Activated naive CD4-positive, alpha-beta T cell treated with anti-CD3 and anti-CD28 coated beads, Interleukin-2, amount 10 ng/mL, durations not matched to agents 7 days and 5 days (primary cell): ENCODE measurements around the gene PSMA5.
"Not testable (repeated sequence)": the region's sequence is repeated elsewhere in the genome, so short reads cannot be mapped to it uniquely, and the experiment has no call there.

ENCODE experiments used
- CTCF ChIA-PET: fragments of 350-600 bp; sonication (Branson Sonifier 250); formaldehyde crosslinking; loops from one replicate; lab custom pipeline; 2021; ENCODE audit warnings: antibody characterized with exemption; lab: Charles Lee
- DNase-seq: peaks from one replicate; pipeline ENCODE4 v3.0.0-alpha.2; 2020
- H3K27ac Mint-ChIP-seq: one replicate; pipeline ENCODE4 v1.8.0; 2021; ENCODE audit warnings: mild to moderate bottlenecking, moderate library complexity, mixed read lengths
- H3K27me3 Mint-ChIP-seq: one replicate; pipeline ENCODE4 v1.8.0; 2021; ENCODE audit warnings: mild to moderate bottlenecking, mixed read lengths
- H3K36me3 Mint-ChIP-seq: one replicate; pipeline ENCODE4 v1.8.0; 2021; ENCODE audit warnings: mixed read lengths
- H3K4me1 Mint-ChIP-seq: one replicate; pipeline ENCODE4 v1.8.0; 2021; ENCODE audit warnings: mixed read lengths
- H3K4me3 Mint-ChIP-seq: one replicate; pipeline ENCODE4 v1.8.0; 2021; ENCODE audit warnings: mild to moderate bottlenecking, moderate library complexity, mixed read lengths
- H3K9me3 Mint-ChIP-seq: one replicate; pipeline ENCODE4 v1.8.0; 2021; ENCODE audit warnings: mixed read lengths

PSMA5 gene

GRCh38 chr1:109426281-109427170 is at the start of gene PSMA5:
Gene PSMA5 (minus strand): TSS chr1:109426448. CDS start chr1:109426330, 118 bp downstream.
- H3K9me3 Mint-ChIP-seq = no peaks in the 10 kb centered on the region
- peaks cover 21% of the 10 kb centered on the region for H3K36me3 Mint-ChIP-seq
- H3K27ac Mint-ChIP-seq = peak within 1 kb of the TSS; percentile 97
- peak; percentile 98 for DNase-seq
- H3K4me3 Mint-ChIP-seq = peak within 1 kb of the TSS; percentile 93
- CTCF ChIA-PET = interaction anchor here (1.2 to 2.8 kb wide), 6 partner anchors 26 to 106 kb away, joined by 3 to 16 read pairs (median 4); no protein-coding TSS in a partner anchor
- H3K4me1 Mint-ChIP-seq = peaks cover 40% of the 10 kb centered on the region
- no peaks in the 10 kb centered on the region for H3K27me3 Mint-ChIP-seq

GRCh38 chr1:109475261-109475660 is 49.0 kb upstream of the PSMA5 start:
- H3K27me3 Mint-ChIP-seq = peaks cover 88% of the 10 kb centered on the region
- CTCF ChIA-PET = no interaction called here

GRCh38 chr1:109474697-109475096 is 48.4 kb upstream of the PSMA5 start:
- Mint-ChIP-seq H3K27ac (no peak overlapping the region), H3K36me3 (no peaks in the 10 kb centered on the region), H3K4me1 (peaks cover 3% of the 10 kb centered on the region), H3K4me3 (no peak overlapping the region), H3K9me3 (no peaks in the 10 kb centered on the region), H3K27me3 (peaks cover 88% of the 10 kb centered on the region)
- no peak for DNase-seq
- CTCF ChIA-PET = no interaction called here

More at GRCh38 chr1:109475261-109475660, 49.0 kb upstream of the PSMA5 start:
- no peaks in the 10 kb centered on the region for H3K9me3 Mint-ChIP-seq
- no peak overlapping the region for H3K4me3 Mint-ChIP-seq
- H3K36me3 Mint-ChIP-seq = no peaks in the 10 kb centered on the region
- H3K27ac Mint-ChIP-seq = no peak overlapping the region
- peaks cover 3% of the 10 kb centered on the region for H3K4me1 Mint-ChIP-seq
- DNase-seq = no peak

- peaks cover 91% of the 10 kb centered on the region for H3K27me3 Mint-ChIP-seq
- H3K4me1 Mint-ChIP-seq, DNase-seq, H3K4me3 Mint-ChIP-seq, H3K27ac Mint-ChIP-seq, H3K9me3 Mint-ChIP-seq, H3K36me3 Mint-ChIP-seq: not testable (repeated sequence)
- CTCF ChIA-PET = interaction anchor here (1.1 kb wide), 1 partner anchor 9 kb away, joined by 3 read pairs; no protein-coding TSS in a partner anchor
Measured at GRCh38 chr1:109473284-109474057, 47.2 kb upstream of the PSMA5 start.

- Mint-ChIP-seq H3K27me3 (peaks cover 92% of the 10 kb centered on the region), H3K27ac (no peak overlapping the region), H3K9me3 (no peaks in the 10 kb centered on the region), H3K36me3 (no peaks in the 10 kb centered on the region), H3K4me3 (no peak overlapping the region), H3K4me1 (peaks cover 4% of the 10 kb centered on the region)
- CTCF ChIA-PET = no interaction called here
- DNase-seq = no peak
Measured at GRCh38 chr1:109472779-109473178, 46.5 kb upstream of the PSMA5 start.

GRCh38 chr1:109470245-109470644 is 44.0 kb upstream of the PSMA5 start:
- DNase-seq = no peak
- H3K27me3 Mint-ChIP-seq = peaks cover 96% of the 10 kb centered on the region
- no peaks in the 10 kb centered on the region for H3K9me3 Mint-ChIP-seq
- H3K36me3 Mint-ChIP-seq = no peaks in the 10 kb centered on the region
- no peak overlapping the region for H3K4me3 Mint-ChIP-seq
- H3K27ac Mint-ChIP-seq = no peak overlapping the region
- peaks cover 11% of the 10 kb centered on the region for H3K4me1 Mint-ChIP-seq
- CTCF ChIA-PET = interaction anchor here (0.6 to 1.0 kb wide), 2 partner anchors 71 to 515 kb away, joined by 3 read pairs; no protein-coding TSS in a partner anchor

GRCh38 chr1:109468903-109469302 is 42.7 kb upstream of the PSMA5 start:
- H3K27me3 Mint-ChIP-seq = peaks cover 97% of the 10 kb centered on the region
- no peaks in the 10 kb centered on the region for H3K36me3 Mint-ChIP-seq
- CTCF ChIA-PET = interaction anchor here (1.0 kb wide), 1 partner anchor 63 kb away, joined by 3 read pairs; no protein-coding TSS in a partner anchor
- DNase-seq = no peak
- H3K4me1 Mint-ChIP-seq = peaks cover 11% of the 10 kb centered on the region
- no peak overlapping the region for H3K4me3 Mint-ChIP-seq
- H3K27ac Mint-ChIP-seq = no peak overlapping the region
- no peaks in the 10 kb centered on the region for H3K9me3 Mint-ChIP-seq

GRCh38 chr1:109468061-109468460 is 41.8 kb upstream of the PSMA5 start:
- Mint-ChIP-seq H3K9me3 (no peaks in the 10 kb centered on the region), H3K4me3 (no peak overlapping the region), H3K36me3 (no peaks in the 10 kb centered on the region), H3K4me1 (peaks cover 11% of the 10 kb centered on the region), H3K27ac (no peak overlapping the region), H3K27me3 (peaks cover 99% of the 10 kb centered on the region)
- CTCF ChIA-PET = interaction anchor here (1.0 kb wide), 1 partner anchor 64 kb away, joined by 3 read pairs; no protein-coding TSS in a partner anchor
- no peak for DNase-seq

GRCh38 chr1:109467301-109467777 is 41.1 kb upstream of the PSMA5 start:
- H3K27ac Mint-ChIP-seq = no peak overlapping the region
- H3K4me1 Mint-ChIP-seq = peaks cover 11% of the 10 kb centered on the region
- no peaks in the 10 kb centered on the region for H3K9me3 Mint-ChIP-seq
- H3K36me3 Mint-ChIP-seq = no peaks in the 10 kb centered on the region
- peaks cover 98% of the 10 kb centered on the region for H3K27me3 Mint-ChIP-seq
- DNase-seq = no peak
- no peak overlapping the region for H3K4me3 Mint-ChIP-seq
- CTCF ChIA-PET = no interaction called here

- CTCF ChIA-PET = no interaction called here
- H3K4me1 Mint-ChIP-seq = peaks cover 11% of the 10 kb centered on the region
- H3K9me3 Mint-ChIP-seq = no peaks in the 10 kb centered on the region
- DNase-seq = peak; percentile 43
- peak within 1 kb of the TSS; percentile 58 for H3K4me3 Mint-ChIP-seq
- H3K27me3 Mint-ChIP-seq = peaks cover 95% of the 10 kb centered on the region
- no peak within 1 kb of the TSS for H3K27ac Mint-ChIP-seq
- no peaks in the 10 kb centered on the region for H3K36me3 Mint-ChIP-seq
Measured at GRCh38 chr1:109466452-109467300, 40.4 kb upstream of the PSMA5 start, which contains the start of gene SYPL2. Gene SYPL2 (plus strand): TSS chr1:109466546. CDS start chr1:109466844, 298 bp downstream.

- Mint-ChIP-seq H3K27me3 (peaks cover 96% of the 10 kb centered on the region), H3K4me3 (peak overlapping the region; percentile 58)
- CTCF ChIA-PET = no interaction called here
Measured at GRCh38 chr1:109466125-109466451, 39.8 kb upstream of the PSMA5 start.

GRCh38 chr1:109457819-109458218 is 31.6 kb upstream of the PSMA5 start:
- no peak for DNase-seq
- CTCF ChIA-PET = interaction anchor here (1.2 kb wide), 1 partner anchor 75 kb away, joined by 3 read pairs; no protein-coding TSS in a partner anchor
- peaks cover 2% of the 10 kb centered on the region for H3K36me3 Mint-ChIP-seq
- no peaks in the 10 kb centered on the region for H3K4me1 Mint-ChIP-seq
- no peak overlapping the region for H3K27ac Mint-ChIP-seq
- H3K4me3 Mint-ChIP-seq = no peak overlapping the region
- H3K9me3 Mint-ChIP-seq = peaks cover 19% of the 10 kb centered on the region
- H3K27me3 Mint-ChIP-seq = peaks cover 54% of the 10 kb centered on the region

More at GRCh38 chr1:109466125-109466451, 39.8 kb upstream of the PSMA5 start:
- H3K27ac Mint-ChIP-seq = no peak overlapping the region
- H3K4me1 Mint-ChIP-seq = peaks cover 11% of the 10 kb centered on the region
- no peak for DNase-seq
- no peaks in the 10 kb centered on the region for H3K36me3 Mint-ChIP-seq
- H3K9me3 Mint-ChIP-seq = no peaks in the 10 kb centered on the region

GRCh38 chr1:109454497-109455133 is 28.4 kb upstream of the PSMA5 start:
- Mint-ChIP-seq H3K4me3 (no peak overlapping the region), H3K27me3 (peaks cover 42% of the 10 kb centered on the region), H3K27ac (no peak overlapping the region), H3K9me3 (peaks cover 19% of the 10 kb centered on the region), H3K4me1 (no peaks in the 10 kb centered on the region), H3K36me3 (peaks cover 2% of the 10 kb centered on the region)
- CTCF ChIA-PET = no interaction called here
- no peak for DNase-seq
